T47D (cell line): ENCODE measurements around the gene CNBP.

Experiments used
- DNase-seq, 2 experiments: peaks; one replicate each; pipeline versions ENCODE4 v3.0.0 to v3.0.0-alpha.2; 2011 to 2012; ENCODE audit warnings: low read depth in 1 of 2, low spot score in 1 of 2
- JUND ChIP-seq: IDR thresholded peaks from 2 replicates; pipeline ENCODE4 v1.6.1; 2012; ENCODE audit warnings: low read depth
- in situ Hi-C: cut with HindIII; loops from 2 replicates; pipeline ENCODE4 v1.10.0; 2016; ENCODE audit warnings: low sequenced_read_pairs, low pct_unique_long_range_greater_than_20kb

The CNBP gene

GRCh38 chr3:129132097-129132866 lies 51.4 kb downstream of the CNBP start:
- in situ Hi-C loops: no loop called here
- no peak for DNase-seq
- no peak for TF ChIP-seq JUND

GRCh38 chr3:129131465-129132088 lies 52.1 kb downstream of the CNBP start:
- no peak for TF ChIP-seq JUND
- in situ Hi-C loops: no loop called here
- no peak for DNase-seq

GRCh38 chr3:129130291-129130813 lies 53.3 kb downstream of the CNBP start:
- TF ChIP-seq JUND: no peak
- in situ Hi-C loops: no loop called here
- no peak for DNase-seq

GRCh38 chr3:129128357-129129155 lies 55.1 kb downstream of the CNBP start:
- DNase-seq: no peak
- in situ Hi-C loops: no loop called here
- no peak for TF ChIP-seq JUND

GRCh38 chr3:129126726-129127280 lies 56.9 kb downstream of the CNBP start:
- in situ Hi-C loops: no loop called here
- TF ChIP-seq JUND: no peak
- DNase-seq: no peak

GRCh38 chr3:129123314-129124060 lies 60.2 kb downstream of the CNBP start:
- TF ChIP-seq JUND: no peak
- in situ Hi-C loops: no loop called here
- no peak for DNase-seq

- TF ChIP-seq JUND: no peak
- no peak for DNase-seq
- in situ Hi-C loops: no loop called here
These were observed 61.2 kb downstream of the CNBP start for GRCh38 chr3:129122412-129123011.

GRCh38 chr3:129121792-129122411 lies 61.8 kb downstream of the CNBP start, which contains the start of gene RAB43:
Gene RAB43, minus strand, starts transcription at chr3:129121804. Its CDS starts 315 bp downstream, at chr3:129121489.
- DNase-seq: peak; percentile 86 to 91
- TF ChIP-seq JUND: no peak
- in situ Hi-C loops: no loop called here

- DNase-seq: peak in 1 of 2 experiments; percentile 93
- no peak for TF ChIP-seq JUND
- in situ Hi-C loops: no loop called here
These were observed 62.5 kb downstream of the CNBP start for GRCh38 chr3:129121016-129121791.

- in situ Hi-C loops: no loop called here
- peak; percentile 80 to 86 for DNase-seq
These were observed 63.3 kb downstream of the CNBP start for GRCh38 chr3:129120254-129121004.

More at GRCh38 chr3:129120254-129121004, 63.3 kb downstream of the CNBP start:
- TF ChIP-seq JUND: no peak
